GM18505 (cell line): ENCODE results near the gene CACNA2D1.

Source experiments
- ATAC-seq: cut with Tn5 transposase; IDR thresholded peaks from one replicate; pipeline ENCODE4 v1.9.1; 2021; ENCODE audit not compliant: unreplicated experiment
- POLR2A ChIP-seq: IDR thresholded peaks from 4 replicates; pipeline ENCODE4 v1.6.1; 2011; ENCODE audit warnings: borderline replicate concordance; ENCODE audit not compliant: insufficient read depth, insufficient read length; ENCODE audit errors: extremely low read depth

The CACNA2D1 gene

GRCh38 chr7:82263920-82264782, 179.4 kb downstream of the CACNA2D1 start:
- ATAC-seq, result no peak

DNA sequence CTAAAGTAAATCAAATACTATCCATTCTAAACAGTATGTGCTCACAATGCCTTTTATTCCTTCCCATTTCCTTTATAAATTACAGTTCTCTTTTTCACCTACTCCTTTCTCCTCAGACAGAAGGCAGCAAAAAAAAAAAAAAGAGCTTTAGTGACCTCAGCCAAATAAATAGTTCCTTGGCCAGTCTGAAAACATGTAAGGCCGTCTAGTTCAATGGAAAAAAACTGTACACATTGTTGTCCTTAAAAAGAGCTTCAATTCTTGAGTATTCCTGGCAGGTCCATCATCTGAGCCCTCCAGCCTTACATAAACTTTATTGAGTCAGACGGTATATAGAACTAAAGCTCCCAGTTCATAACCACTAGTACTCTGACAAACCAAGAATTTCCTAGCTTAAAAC, 185.4 kb downstream of the CACNA2D1 start:
- TF ChIP-seq POLR2A, result no peak
- ATAC-seq, result no peak

More at GRCh38 chr7:82263920-82264782, 179.4 kb downstream of the CACNA2D1 start:
- TF ChIP-seq POLR2A, result no peak

DNA sequence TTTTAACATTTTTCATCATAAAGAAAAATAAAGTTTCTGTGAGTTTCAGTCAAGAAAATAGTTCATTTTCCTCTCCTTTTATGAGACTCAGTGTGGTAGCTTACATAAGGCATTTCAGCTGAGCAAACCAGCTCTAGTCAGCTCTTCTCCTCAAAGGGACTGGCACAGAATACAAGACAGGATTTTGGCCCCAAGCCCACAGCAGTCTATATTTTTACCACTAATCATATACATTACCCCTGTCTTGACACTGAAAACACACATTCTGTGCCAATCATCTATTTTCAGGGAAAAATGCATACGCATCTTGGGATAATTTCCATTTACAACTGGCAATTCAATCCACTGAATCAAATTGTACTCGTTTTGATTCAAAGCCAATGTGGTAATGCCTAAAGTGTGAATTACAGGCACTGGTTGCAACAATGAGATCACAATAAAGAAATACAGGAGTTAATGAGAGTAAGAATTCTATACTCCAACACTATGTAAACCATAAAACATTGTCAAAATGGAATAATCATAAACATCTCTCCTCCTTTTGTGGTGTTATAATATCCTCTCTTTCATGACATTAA, 186.4 kb downstream of the CACNA2D1 start:
- no peak for ATAC-seq
- no peak for TF ChIP-seq POLR2A

GRCh38 chr7:82255706-82256105, 187.9 kb downstream of the CACNA2D1 start:
- ATAC-seq, result no peak
- TF ChIP-seq POLR2A, result no peak

DNA sequence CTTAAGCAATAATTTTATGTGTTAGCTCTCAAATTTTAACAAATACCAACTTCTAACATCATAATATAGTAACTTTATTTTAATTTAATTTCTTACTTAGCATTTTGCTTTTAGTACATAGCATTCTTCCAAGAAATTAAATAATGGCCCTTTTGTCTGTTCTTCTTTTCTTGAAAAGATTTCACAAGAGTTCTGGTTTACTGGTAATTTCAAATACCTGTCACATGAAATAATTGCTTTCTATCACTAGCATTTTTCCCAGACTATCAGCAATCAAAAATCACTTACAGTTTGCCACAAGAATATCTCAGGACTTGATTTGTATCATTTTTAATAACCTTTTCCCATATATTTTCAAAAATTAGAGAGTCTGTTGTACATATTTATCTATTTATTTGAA, 193.0 kb downstream of the CACNA2D1 start:
- ATAC-seq, result no peak
- TF ChIP-seq POLR2A, result no peak

- no peak for ATAC-seq
- no peak for TF ChIP-seq POLR2A
These were observed 193.6 kb downstream of the CACNA2D1 start for GRCh38 chr7:82249979-82250378.

DNA sequence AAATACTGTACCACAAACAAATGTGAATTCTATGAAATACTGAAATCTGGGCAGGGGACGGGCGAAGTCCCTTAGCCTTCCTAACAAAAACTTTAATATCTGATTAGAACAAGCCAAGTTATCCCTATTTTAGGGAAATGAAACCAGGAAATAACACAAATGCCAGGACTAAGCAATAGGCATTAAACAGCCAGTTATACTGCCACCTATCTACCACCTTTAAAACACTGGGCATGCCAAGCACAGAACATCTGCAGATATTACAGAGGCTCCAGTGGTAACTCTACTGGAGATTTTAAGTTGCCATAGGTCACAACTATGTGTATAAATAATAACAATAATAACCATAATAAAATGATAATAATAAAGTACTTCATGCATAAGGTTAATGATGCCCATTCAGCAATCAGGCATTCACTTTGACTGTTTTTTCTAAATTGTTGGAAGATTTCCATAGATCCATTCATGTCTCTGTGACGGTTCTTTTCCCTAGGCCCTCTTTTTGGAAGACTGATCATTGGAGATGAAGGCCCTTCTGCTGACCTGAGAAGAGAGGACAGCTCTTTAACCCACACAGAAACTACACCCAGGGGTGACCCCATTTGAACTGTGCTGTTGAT, 195.7 kb downstream of the CACNA2D1 start:
- no peak for TF ChIP-seq POLR2A
- no peak for ATAC-seq

DNA sequence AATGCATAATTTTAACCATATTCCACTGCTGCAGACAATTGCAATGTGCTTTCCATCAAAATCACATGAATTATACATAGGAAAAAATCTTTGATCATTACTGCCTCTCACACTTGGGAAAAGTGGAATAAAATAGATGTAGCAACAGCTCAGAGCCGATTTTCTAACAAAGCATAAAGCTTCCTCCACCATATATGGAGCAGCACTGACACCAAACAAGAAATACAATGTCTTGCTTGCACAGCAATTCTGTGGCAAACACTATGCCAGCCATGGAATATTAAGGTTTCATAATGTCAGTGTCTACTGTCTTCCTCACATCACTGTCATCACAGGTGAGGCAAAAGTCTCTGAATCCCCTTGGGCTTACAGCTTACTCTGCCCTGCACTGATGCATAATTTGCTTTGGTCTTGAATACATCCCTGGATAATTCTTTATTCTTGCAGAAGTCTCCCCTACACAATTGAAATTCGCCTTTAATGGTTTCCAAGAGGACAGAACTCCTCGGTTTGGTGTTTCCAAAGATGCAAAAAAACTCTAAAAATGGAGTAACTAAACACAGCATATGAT, 198.5 kb downstream of the CACNA2D1 start:
- ATAC-seq, result no peak
- no peak for TF ChIP-seq POLR2A

- TF ChIP-seq POLR2A, result no peak
- ATAC-seq, result no peak
These were observed 202.2 kb downstream of the CACNA2D1 start for GRCh38 chr7:82241356-82241755.

DNA sequence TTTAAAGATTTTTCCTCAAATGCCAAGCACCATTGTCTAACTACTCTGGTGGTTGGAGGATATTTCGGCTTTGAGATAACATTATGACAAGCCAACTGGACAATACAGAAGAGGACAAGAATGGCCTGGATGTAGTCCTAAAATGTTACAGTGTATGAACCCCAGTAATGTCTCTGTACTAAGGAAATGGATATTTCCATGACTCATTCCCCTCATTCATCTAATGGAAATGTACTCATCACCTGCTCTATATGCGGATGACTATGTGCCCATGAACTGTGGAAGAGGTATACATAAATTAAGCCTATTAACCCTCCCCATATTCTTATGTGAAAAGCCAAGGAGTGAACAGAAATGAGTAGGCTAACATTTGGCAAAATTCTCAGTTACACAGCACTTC, 207.9 kb downstream of the CACNA2D1 start:
- no peak for TF ChIP-seq POLR2A
- ATAC-seq, result no peak

DNA sequence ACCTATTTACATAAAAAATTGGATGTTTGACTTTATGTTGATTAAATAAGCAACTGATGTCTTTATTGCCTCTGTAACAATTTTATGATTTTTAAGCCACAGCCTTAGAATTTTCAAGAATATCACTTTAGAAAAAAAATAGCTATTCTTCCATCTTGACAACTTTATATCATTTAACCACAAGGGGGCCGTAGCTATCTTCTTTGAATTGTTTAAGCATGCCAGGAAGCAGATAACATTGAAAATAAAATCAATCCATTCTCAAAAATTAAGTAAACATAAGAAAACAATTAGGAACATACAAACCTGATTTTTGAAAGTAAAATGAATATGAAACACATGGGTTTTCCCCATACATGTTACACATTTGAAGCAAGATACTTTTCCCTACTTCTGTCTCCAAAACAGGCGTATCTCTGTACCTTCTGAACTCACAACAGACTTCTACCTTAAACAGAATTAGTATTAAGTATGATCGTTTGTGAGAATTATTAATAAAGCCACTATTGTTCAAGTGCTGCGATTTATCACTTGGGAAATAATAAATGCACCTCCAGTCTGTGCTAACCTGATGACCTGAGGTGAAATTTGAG, 209.0 kb downstream of the CACNA2D1 start:
- TF ChIP-seq POLR2A, result no peak
- ATAC-seq, result no peak

DNA sequence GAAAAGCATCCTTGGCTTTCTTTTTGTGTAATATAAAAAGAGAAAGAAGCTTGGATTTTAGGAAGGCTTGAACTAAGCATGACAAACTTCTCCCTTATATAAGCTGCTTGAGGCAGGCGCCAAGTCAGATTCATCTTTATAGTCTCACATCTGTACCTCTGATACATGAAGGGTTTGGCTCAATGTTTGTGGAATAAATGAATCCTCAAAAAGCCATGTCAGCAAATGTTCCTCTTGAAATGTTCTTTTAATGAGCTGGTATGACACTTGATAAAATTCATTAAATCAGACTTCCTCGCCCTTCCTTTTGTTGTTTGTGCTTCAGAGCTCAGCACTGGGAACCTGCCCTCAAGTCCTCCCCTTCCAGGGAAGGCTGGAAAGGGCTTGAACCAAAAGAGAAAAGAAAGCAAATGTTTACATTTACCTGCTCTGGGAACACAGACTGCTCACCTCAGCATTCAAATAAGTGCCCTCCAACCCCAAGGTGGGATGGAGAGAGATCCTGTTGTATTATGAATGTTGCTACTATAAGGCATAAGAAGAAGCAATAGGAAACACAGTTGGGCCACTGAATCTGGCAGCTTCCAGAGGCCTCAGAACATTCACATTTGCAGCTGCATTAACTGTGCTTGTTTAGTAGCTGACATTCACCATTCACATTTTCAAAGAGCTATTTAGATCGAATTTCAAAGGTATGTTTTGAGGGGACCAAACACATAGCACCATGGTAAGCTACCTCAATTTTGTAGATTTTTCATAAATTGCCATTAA, 212.6 kb downstream of the CACNA2D1 start:
- TF ChIP-seq POLR2A, result no peak
- ATAC-seq, result no peak
